H1 (cell line): ENCODE results near the gene FMN2. TPM values are rescaled to one million over a fixed set of nuclear protein-coding genes. Genes with fewer than 3 reads are reported as not detected.

Experiments
- ASH2L ChIP-seq: fragments of 200-600, 300-600 bp; sonication (generic); IDR thresholded peaks from one replicate; pipeline ENCODE4 v1.7.1; 2017; ENCODE audit warnings: low read length
- BACH1 ChIP-seq: IDR thresholded peaks from 2 replicates; pipeline ENCODE4 v1.6.1; 2012; ENCODE audit warnings: low read length, improper control_type of control experiment
- HDAC6 ChIP-seq: IDR thresholded peaks from one replicate; pipeline ENCODE4 v1.7.1; 2012; ENCODE audit warnings: low read depth, mild to moderate bottlenecking, inconsistent platforms, low read length, moderate library complexity
- POU5F1 ChIP-seq: IDR thresholded peaks from 2 replicates; pipeline ENCODE4 v1.6.1; 2011; ENCODE audit warnings: low read depth, mild to moderate bottlenecking, low read length, moderate library complexity
- RAD21 ChIP-seq, 2 experiments: IDR thresholded peaks in 1 of 2; conservative IDR thresholded peaks in 1 of 2; 2 replicates each; pipeline ENCODE4 v1.6.1; 2011; ENCODE audit warnings: low read depth in 2 of 2, low read length in 2 of 2, improper control_type of control experiment in 1 of 2, inconsistent platforms in 1 of 2, mild to moderate bottlenecking in 1 of 2, moderate library complexity in 1 of 2
- polyA plus RNA-seq, 7 experiments: library from polyadenylated mRNA; depleted of rRNA in 3 of 7; stranded (reverse) in 5 of 7; unstranded in 2 of 7; fragments of >200 nt in 5 of 7; fragments of 200-250 nt in 2 of 7; gene quantifications; 1 replicate in 5 of 7; 2 replicates in 1 of 7; 4 replicates in 1 of 7; pipeline versions ENCODE4 v1.2.1 to v1.2.3, GENCODE V29; 2011 to 2013; ENCODE audit warnings: missing spikeins in 2 of 7, mixed read lengths in 2 of 7
- total RNA-seq: library from RNA; stranded (reverse); fragmentation: NEBNext Ultra II Directional; extraction: Animal tissue kit (Norgen Biotek cat#: 25700); gene quantifications from 2 replicates; pipeline ENCODE4 v1.2.1, GENCODE V29; 2021
- TF ChIP-seq, protein P1 (sequence below): fragments of 300-600 bp; sonication (generic); IDR thresholded peaks from 2 replicates; pipeline ENCODE4 v1.7.1; 2012; ENCODE audit warnings: low read length, moderate library complexity, mild to moderate bottlenecking, inconsistent platforms; ENCODE audit not compliant: insufficient replicate concordance
- TF ChIP-seq, protein P2 (sequence below), 3 experiments: IDR thresholded peaks; 1 replicate in 2 of 3; 2 replicates in 1 of 3; pipeline versions ENCODE4 v1.5.1 to v1.6.1; 2011; ENCODE audit warnings: low read length in 3 of 3, mild to moderate bottlenecking in 3 of 3, inconsistent platforms in 2 of 3, low read depth in 1 of 3, moderate library complexity in 1 of 3; ENCODE audit not compliant: insufficient read depth in 1 of 3; ENCODE audit errors: control extremely low read depth in 1 of 3

The FMN2 gene
- total and polyA plus RNA-seq, 2 of the 8 experiments (the other 6 are each of a cell fraction or from before 2014, with no cell fraction given), result 0.83 to 2.0 TPM

DNA sequence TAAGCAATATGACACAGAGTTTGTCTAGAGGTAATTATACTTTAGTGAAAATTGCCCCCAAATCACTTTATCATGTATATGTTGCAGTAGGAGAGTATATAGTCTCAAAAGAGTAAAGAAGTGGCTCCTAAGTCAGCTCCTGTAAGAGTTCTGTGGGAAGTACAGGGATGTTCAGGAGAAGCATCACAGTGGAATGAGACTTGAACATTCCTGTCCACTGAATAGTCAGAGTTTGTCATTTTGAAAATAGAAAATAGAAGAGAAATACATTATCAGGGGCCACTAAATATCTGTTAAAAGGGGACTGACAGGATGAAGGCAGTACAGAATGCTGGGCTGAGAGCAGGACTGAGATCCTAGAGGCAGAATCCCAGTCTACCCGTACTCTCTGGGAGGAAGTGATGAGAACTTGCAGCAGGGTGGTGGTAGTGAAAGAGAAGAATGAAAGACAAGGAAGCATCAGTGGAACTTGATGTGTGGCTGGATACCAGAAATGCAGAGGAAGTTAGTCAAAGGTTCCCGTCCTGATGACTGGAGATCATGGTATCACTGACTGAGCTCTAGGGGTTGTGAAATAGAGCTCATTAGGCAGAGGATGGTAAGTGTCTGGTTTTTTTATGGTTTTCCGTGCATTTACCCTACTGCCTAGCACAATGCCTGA is 153.4 kb downstream of the FMN2 start (continued):
- TF ChIP-seq, protein P1, sequence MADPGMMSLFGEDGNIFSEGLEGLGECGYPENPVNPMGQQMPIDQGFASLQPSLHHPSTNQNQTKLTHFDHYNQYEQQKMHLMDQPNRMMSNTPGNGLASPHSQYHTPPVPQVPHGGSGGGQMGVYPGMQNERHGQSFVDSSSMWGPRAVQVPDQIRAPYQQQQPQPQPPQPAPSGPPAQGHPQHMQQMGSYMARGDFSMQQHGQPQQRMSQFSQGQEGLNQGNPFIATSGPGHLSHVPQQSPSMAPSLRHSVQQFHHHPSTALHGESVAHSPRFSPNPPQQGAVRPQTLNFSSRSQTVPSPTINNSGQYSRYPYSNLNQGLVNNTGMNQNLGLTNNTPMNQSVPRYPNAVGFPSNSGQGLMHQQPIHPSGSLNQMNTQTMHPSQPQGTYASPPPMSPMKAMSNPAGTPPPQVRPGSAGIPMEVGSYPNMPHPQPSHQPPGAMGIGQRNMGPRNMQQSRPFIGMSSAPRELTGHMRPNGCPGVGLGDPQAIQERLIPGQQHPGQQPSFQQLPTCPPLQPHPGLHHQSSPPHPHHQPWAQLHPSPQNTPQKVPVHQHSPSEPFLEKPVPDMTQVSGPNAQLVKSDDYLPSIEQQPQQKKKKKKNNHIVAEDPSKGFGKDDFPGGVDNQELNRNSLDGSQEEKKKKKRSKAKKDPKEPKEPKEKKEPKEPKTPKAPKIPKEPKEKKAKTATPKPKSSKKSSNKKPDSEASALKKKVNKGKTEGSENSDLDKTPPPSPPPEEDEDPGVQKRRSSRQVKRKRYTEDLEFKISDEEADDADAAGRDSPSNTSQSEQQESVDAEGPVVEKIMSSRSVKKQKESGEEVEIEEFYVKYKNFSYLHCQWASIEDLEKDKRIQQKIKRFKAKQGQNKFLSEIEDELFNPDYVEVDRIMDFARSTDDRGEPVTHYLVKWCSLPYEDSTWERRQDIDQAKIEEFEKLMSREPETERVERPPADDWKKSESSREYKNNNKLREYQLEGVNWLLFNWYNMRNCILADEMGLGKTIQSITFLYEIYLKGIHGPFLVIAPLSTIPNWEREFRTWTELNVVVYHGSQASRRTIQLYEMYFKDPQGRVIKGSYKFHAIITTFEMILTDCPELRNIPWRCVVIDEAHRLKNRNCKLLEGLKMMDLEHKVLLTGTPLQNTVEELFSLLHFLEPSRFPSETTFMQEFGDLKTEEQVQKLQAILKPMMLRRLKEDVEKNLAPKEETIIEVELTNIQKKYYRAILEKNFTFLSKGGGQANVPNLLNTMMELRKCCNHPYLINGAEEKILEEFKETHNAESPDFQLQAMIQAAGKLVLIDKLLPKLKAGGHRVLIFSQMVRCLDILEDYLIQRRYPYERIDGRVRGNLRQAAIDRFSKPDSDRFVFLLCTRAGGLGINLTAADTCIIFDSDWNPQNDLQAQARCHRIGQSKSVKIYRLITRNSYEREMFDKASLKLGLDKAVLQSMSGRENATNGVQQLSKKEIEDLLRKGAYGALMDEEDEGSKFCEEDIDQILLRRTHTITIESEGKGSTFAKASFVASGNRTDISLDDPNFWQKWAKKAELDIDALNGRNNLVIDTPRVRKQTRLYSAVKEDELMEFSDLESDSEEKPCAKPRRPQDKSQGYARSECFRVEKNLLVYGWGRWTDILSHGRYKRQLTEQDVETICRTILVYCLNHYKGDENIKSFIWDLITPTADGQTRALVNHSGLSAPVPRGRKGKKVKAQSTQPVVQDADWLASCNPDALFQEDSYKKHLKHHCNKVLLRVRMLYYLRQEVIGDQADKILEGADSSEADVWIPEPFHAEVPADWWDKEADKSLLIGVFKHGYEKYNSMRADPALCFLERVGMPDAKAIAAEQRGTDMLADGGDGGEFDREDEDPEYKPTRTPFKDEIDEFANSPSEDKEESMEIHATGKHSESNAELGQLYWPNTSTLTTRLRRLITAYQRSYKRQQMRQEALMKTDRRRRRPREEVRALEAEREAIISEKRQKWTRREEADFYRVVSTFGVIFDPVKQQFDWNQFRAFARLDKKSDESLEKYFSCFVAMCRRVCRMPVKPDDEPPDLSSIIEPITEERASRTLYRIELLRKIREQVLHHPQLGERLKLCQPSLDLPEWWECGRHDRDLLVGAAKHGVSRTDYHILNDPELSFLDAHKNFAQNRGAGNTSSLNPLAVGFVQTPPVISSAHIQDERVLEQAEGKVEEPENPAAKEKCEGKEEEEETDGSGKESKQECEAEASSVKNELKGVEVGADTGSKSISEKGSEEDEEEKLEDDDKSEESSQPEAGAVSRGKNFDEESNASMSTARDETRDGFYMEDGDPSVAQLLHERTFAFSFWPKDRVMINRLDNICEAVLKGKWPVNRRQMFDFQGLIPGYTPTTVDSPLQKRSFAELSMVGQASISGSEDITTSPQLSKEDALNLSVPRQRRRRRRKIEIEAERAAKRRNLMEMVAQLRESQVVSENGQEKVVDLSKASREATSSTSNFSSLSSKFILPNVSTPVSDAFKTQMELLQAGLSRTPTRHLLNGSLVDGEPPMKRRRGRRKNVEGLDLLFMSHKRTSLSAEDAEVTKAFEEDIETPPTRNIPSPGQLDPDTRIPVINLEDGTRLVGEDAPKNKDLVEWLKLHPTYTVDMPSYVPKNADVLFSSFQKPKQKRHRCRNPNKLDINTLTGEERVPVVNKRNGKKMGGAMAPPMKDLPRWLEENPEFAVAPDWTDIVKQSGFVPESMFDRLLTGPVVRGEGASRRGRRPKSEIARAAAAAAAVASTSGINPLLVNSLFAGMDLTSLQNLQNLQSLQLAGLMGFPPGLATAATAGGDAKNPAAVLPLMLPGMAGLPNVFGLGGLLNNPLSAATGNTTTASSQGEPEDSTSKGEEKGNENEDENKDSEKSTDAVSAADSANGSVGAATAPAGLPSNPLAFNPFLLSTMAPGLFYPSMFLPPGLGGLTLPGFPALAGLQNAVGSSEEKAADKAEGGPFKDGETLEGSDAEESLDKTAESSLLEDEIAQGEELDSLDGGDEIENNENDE, result no peak
- TF ChIP-seq ASH2L, result no peak
- no peak for TF ChIP-seq HDAC6
- TF ChIP-seq BACH1, result no peak
- no peak for TF ChIP-seq POU5F1
- TF ChIP-seq RAD21 (IDR thresholded peaks at IDR 0.05 in 1 of 2, conservative IDR thresholded peaks at IDR 0.05 in 1 of 2; ENCODE audit: low read depth in 2 of 2, low read length in 2 of 2), result no peak
- TF ChIP-seq, protein P2, sequence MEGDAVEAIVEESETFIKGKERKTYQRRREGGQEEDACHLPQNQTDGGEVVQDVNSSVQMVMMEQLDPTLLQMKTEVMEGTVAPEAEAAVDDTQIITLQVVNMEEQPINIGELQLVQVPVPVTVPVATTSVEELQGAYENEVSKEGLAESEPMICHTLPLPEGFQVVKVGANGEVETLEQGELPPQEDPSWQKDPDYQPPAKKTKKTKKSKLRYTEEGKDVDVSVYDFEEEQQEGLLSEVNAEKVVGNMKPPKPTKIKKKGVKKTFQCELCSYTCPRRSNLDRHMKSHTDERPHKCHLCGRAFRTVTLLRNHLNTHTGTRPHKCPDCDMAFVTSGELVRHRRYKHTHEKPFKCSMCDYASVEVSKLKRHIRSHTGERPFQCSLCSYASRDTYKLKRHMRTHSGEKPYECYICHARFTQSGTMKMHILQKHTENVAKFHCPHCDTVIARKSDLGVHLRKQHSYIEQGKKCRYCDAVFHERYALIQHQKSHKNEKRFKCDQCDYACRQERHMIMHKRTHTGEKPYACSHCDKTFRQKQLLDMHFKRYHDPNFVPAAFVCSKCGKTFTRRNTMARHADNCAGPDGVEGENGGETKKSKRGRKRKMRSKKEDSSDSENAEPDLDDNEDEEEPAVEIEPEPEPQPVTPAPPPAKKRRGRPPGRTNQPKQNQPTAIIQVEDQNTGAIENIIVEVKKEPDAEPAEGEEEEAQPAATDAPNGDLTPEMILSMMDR (IDR thresholded peaks at IDR 0.05; ENCODE audit: control extremely low read depth in 1 of 3, insufficient read depth in 1 of 3, low read depth in 1 of 3, low read length in 3 of 3), result no peak
- TF ChIP-seq, all 59 proteins: peak for 0
